HEK293 (cell line): Measurements from ENCODE around the gene WWOX.

Experiments
- CTCF ChIA-PET: fragments of 350-600 bp; formaldehyde crosslinking; extraction: SDS; loops from one replicate; lab custom pipeline; 2021; ENCODE audit warnings: antibody characterized with exemption; lab: Yijun Ruan, JAX
- POLR2A ChIA-PET: fragments of 300-600 bp; formaldehyde crosslinking; extraction: SDS; loops from one replicate; lab custom pipeline; 2020; ENCODE audit warnings: antibody characterized with exemption, inconsistent platforms; lab: Yijun Ruan, JAX
- H3K27ac ChIP-seq: fragments of 200-500 bp; sonication (Bioruptor generic); 2 replicates; pipeline ENCODE4 v1.5.1; 2014; ENCODE audit warnings: low read depth, low read length, control low read depth, inconsistent platforms; ENCODE audit errors: extremely low read depth
- H3K36me3 ChIP-seq, 2 experiments: fragments of 200-500 bp in 1 of 2; sonication (Bioruptor generic) in 1 of 2; 1 replicate in 1 of 2; 2 replicates in 1 of 2; pipeline ENCODE4 v1.5.1; 2014 to 2017; ENCODE audit warnings: inconsistent platforms in 2 of 2, low read length in 2 of 2; ENCODE audit not compliant: control insufficient read depth in 2 of 2, insufficient read depth in 1 of 2
- H3K4me1 ChIP-seq: fragments of 200-500 bp; sonication (Bioruptor generic); 2 replicates; pipeline ENCODE4 v1.5.1; 2014; ENCODE audit warnings: mild to moderate bottlenecking, low read length, inconsistent platforms; ENCODE audit not compliant: control insufficient read depth, insufficient read depth
- H3K4me3 ChIP-seq: 2 replicates; pipeline ENCODE4 v1.5.1; 2011; ENCODE audit warnings: low read depth, mild to moderate bottlenecking, control low read depth, low read length, moderate library complexity
- H3K9me3 ChIP-seq: fragments of 200-500 bp; sonication (Bioruptor generic); 2 replicates; pipeline ENCODE4 v1.5.1; 2014; ENCODE audit warnings: low read depth, low read length, inconsistent platforms; ENCODE audit not compliant: control insufficient read depth, insufficient read depth
- FEZF1 ChIP-seq: fragments of 450-650 bp; formaldehyde crosslinking; IDR thresholded peaks from 2 replicates; pipeline ENCODE4 v1.5.1; 2016; ENCODE audit warnings: missing biosample characterization, missing genetic modification characterization
- RBAK ChIP-seq: fragments of 450-650 bp; formaldehyde crosslinking; IDR thresholded peaks from 2 replicates; pipeline ENCODE4 v1.5.1; 2016; ENCODE audit warnings: missing biosample characterization, missing genetic modification characterization
- YY1 ChIP-seq: fragments of 450-650 bp; formaldehyde crosslinking; IDR thresholded peaks from 2 replicates; pipeline ENCODE4 v1.5.1; 2018; ENCODE audit warnings: missing biosample characterization, missing genetic modification characterization
- YY2 ChIP-seq: fragments of 450-650 bp; formaldehyde crosslinking; IDR thresholded peaks from 2 replicates; pipeline ENCODE4 v1.5.1; 2016; ENCODE audit warnings: missing biosample characterization, missing genetic modification characterization
- ZBTB1 ChIP-seq: fragments of 450-650 bp; formaldehyde crosslinking; IDR thresholded peaks from 2 replicates; pipeline ENCODE4 v1.5.1; 2016; ENCODE audit warnings: missing biosample characterization, missing genetic modification characterization
- ZBTB7A ChIP-seq: fragments of 450-650 bp; formaldehyde crosslinking; IDR thresholded peaks from 2 replicates; pipeline ENCODE4 v1.5.1; 2016; ENCODE audit warnings: low read depth, missing biosample characterization, missing genetic modification characterization
- ZNF112 ChIP-seq: fragments of 450-650 bp; formaldehyde crosslinking; IDR thresholded peaks from 2 replicates; pipeline ENCODE4 v1.5.0; 2017; ENCODE audit warnings: missing biosample characterization, missing genetic modification characterization
- ZNF16 ChIP-seq: fragments of 450-650 bp; formaldehyde crosslinking; IDR thresholded peaks from 2 replicates; pipeline ENCODE4 v1.5.1; 2016; ENCODE audit warnings: low read depth, missing biosample characterization, missing genetic modification characterization
- ZNF521 ChIP-seq: fragments of 450-650 bp; formaldehyde crosslinking; IDR thresholded peaks from 2 replicates; pipeline ENCODE4 v1.5.1; 2017; ENCODE audit warnings: missing biosample characterization, mild to moderate bottlenecking, missing genetic modification characterization
- ZNF530 ChIP-seq: fragments of 450-650 bp; formaldehyde crosslinking; IDR thresholded peaks from 2 replicates; pipeline ENCODE4 v1.5.1; 2016; ENCODE audit warnings: low read depth, missing biosample characterization, missing genetic modification characterization
- ZNF544 ChIP-seq: fragments of 450-650 bp; formaldehyde crosslinking; IDR thresholded peaks from 2 replicates; pipeline ENCODE4 v1.5.0; 2017; ENCODE audit warnings: missing biosample characterization, missing genetic modification characterization
- ZNF585B ChIP-seq: fragments of 450-650 bp; formaldehyde crosslinking; IDR thresholded peaks from 2 replicates; pipeline ENCODE4 v1.5.1; 2016; ENCODE audit warnings: missing biosample characterization, missing genetic modification characterization
- ZSCAN16 ChIP-seq: fragments of 450-650 bp; formaldehyde crosslinking; IDR thresholded peaks from 2 replicates; pipeline ENCODE4 v1.5.1; 2016; ENCODE audit warnings: missing biosample characterization, missing genetic modification characterization
- TF ChIP-seq, protein P1 (sequence below): fragments of 450-650 bp; formaldehyde crosslinking; IDR thresholded peaks from 2 replicates; pipeline ENCODE4 v1.5.1; 2017; ENCODE audit warnings: missing biosample characterization, missing genetic modification characterization
- TF ChIP-seq, protein P2 (sequence below): fragments of 450-650 bp; formaldehyde crosslinking; IDR thresholded peaks from 2 replicates; pipeline ENCODE4 v1.5.1; 2016; ENCODE audit warnings: missing biosample characterization, missing genetic modification characterization
- TF ChIP-seq, protein P3 (sequence below): fragments of 450-650 bp; formaldehyde crosslinking; IDR thresholded peaks from 2 replicates; pipeline ENCODE4 v1.5.1; 2017; ENCODE audit warnings: missing biosample characterization, missing genetic modification characterization

WWOX gene

DNA sequence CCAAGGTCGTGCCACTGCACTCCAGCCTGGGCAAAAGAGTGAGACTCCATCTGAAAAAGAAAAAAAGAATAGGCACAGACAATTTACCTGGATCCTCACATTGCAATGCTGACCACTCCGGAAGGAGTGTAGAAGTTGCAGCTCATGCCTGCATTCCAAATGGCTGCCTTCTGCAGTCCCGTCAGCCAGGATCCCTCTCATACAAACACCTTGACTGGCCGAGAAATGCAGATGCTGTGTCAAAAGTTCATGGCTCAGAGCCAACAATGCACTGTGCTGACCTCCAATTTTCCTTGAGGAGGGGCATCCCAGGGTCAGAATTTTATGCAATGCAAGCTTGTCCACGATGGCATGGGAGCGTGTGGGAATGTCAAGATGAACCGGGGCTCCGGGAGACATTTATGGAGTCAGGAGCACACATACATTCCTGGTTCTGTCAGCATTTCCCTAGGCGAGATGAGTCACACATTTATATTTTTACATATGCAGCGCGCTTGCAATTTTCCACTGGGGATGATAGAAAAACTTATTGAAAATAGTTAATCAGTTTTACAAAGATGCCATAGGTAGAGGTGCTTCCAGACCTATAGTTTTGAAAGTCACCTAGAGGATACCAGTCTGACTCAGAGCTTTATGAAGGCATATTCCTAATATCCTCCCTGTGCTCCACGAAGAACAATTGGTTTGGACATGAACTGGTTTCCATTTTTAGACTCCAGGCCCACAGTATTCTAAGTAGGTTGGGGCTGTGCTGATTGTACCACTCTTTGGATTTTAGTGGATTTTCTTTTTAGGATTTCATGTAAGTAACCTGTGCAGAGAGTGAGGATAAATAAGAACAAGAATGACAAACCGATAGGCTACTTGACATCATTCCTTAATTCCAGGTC lies 886.5 kb downstream of the WWOX start:
- Histone ChIP-seq H3K4me3 (no peak overlapping the region), H3K9me3 (no peaks in the 10 kb centered on the region), H3K27ac (no peak overlapping the region), H3K4me1 (no peaks in the 10 kb centered on the region), H3K36me3 (no peaks in the 10 kb centered on the region)
- POLR2A ChIA-PET: no interaction called here
- TF ChIP-seq ZNF530 (tag by site-specific recombination): no peak
- TF ChIP-seq ZBTB7A (tag by site-specific recombination): no peak
- TF ChIP-seq YY2 (tag by site-specific recombination): no peak
- TF ChIP-seq ZNF544: no peak
- TF ChIP-seq ZNF16 (tag by site-specific recombination): no peak
- no peak for TF ChIP-seq ZBTB1 (tag by site-specific recombination)
- TF ChIP-seq, protein P1, sequence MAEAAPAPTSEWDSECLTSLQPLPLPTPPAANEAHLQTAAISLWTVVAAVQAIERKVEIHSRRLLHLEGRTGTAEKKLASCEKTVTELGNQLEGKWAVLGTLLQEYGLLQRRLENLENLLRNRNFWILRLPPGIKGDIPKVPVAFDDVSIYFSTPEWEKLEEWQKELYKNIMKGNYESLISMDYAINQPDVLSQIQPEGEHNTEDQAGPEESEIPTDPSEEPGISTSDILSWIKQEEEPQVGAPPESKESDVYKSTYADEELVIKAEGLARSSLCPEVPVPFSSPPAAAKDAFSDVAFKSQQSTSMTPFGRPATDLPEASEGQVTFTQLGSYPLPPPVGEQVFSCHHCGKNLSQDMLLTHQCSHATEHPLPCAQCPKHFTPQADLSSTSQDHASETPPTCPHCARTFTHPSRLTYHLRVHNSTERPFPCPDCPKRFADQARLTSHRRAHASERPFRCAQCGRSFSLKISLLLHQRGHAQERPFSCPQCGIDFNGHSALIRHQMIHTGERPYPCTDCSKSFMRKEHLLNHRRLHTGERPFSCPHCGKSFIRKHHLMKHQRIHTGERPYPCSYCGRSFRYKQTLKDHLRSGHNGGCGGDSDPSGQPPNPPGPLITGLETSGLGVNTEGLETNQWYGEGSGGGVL (tag by site-specific recombination): no peak
- no peak for TF ChIP-seq ZNF112 (tag by site-specific recombination)
- CTCF ChIA-PET: no interaction called here

DNA sequence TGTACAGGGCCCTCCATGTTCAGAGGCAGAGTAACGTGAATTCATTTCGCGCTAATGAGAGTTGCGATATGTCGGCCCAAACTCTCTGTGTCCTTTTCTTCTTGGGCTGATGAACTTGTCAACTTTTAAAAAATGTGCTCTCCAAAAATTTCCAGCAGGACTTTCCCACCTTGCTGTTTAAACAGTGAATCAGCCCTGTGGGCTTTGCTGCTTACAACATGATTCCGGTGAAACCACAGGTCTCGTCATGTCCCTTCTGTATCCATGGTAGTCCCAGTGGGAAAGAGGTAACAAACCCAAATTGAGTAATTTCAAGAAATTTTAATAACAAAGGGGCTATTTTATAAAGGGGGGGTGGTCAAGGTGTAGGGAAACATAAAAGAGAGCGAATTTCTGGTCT lies 888.2 kb downstream of the WWOX start:
- no peaks in the 10 kb centered on the region for H3K9me3 ChIP-seq
- CTCF ChIA-PET: no interaction called here
- H3K27ac ChIP-seq: no peak overlapping the region
- H3K4me1 ChIP-seq: no peaks in the 10 kb centered on the region
- TF ChIP-seq, protein P2, sequence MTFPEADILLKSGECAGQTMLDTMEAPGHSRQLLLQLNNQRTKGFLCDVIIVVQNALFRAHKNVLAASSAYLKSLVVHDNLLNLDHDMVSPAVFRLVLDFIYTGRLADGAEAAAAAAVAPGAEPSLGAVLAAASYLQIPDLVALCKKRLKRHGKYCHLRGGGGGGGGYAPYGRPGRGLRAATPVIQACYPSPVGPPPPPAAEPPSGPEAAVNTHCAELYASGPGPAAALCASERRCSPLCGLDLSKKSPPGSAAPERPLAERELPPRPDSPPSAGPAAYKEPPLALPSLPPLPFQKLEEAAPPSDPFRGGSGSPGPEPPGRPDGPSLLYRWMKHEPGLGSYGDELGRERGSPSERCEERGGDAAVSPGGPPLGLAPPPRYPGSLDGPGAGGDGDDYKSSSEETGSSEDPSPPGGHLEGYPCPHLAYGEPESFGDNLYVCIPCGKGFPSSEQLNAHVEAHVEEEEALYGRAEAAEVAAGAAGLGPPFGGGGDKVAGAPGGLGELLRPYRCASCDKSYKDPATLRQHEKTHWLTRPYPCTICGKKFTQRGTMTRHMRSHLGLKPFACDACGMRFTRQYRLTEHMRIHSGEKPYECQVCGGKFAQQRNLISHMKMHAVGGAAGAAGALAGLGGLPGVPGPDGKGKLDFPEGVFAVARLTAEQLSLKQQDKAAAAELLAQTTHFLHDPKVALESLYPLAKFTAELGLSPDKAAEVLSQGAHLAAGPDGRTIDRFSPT: no peak
- TF ChIP-seq ZSCAN16: no peak
- TF ChIP-seq, protein P3, sequence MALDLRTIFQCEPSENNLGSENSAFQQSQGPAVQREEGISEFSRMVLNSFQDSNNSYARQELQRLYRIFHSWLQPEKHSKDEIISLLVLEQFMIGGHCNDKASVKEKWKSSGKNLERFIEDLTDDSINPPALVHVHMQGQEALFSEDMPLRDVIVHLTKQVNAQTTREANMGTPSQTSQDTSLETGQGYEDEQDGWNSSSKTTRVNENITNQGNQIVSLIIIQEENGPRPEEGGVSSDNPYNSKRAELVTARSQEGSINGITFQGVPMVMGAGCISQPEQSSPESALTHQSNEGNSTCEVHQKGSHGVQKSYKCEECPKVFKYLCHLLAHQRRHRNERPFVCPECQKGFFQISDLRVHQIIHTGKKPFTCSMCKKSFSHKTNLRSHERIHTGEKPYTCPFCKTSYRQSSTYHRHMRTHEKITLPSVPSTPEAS (tag by site-specific recombination): no peak
- H3K36me3 ChIP-seq: no peaks in the 10 kb centered on the region
- POLR2A ChIA-PET: no interaction called here
- H3K4me3 ChIP-seq: no peak overlapping the region

DNA sequence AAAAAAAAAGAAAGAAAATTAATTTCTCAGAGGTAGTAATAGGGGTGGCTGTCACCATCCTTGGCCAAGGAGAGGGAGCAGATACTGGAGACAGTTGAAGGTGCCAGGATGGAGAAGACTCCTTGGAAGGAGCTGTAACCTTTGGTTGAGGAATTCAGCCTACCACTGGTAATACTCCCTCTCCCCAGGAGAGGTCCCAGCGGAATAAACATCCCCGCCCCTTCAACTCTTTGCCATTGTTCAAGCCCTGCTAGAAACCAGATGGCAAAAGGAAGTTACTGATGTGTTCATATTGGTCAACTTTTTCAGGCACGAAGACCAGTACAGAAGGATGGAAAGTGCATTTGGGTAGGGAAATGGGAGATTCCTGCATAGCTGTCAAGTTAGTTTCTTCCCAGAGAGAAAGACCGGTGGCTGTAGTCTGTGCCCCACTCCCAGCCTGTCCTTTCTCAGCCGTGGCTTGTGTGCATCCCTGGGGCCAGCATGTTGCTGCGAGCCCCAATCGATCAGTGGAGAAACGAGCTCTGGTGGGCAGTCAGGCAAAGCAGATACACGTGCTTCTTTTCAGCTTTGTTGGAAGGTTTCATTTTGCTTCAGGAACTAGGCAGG lies 889.0 kb downstream of the WWOX start:
- no peaks in the 10 kb centered on the region for H3K9me3 ChIP-seq
- no peak for TF ChIP-seq YY1
- no peak for TF ChIP-seq FEZF1 (tag by site-specific recombination)
- no peak for TF ChIP-seq ZNF585B (tag by site-specific recombination)
- no peak for TF ChIP-seq ZNF521 (tag by site-specific recombination)
- TF ChIP-seq RBAK (tag by site-specific recombination): no peak
- ChIA-PET CTCF (no interaction called here), POLR2A (no interaction called here)
- no peak overlapping the region for H3K27ac ChIP-seq
- no peak overlapping the region for H3K4me3 ChIP-seq
- peaks cover 3% of the 10 kb centered on the region; the same call in 1 of the 2 replicates for H3K4me1 ChIP-seq
- H3K36me3 ChIP-seq: no peaks in the 10 kb centered on the region
